Esophagus muscularis mucosa (tissue), 4 donors: ENCODE results near the gene TMEM135. TPM values are rescaled to one million over a fixed set of nuclear protein-coding genes. Genes with fewer than 3 reads are reported as not detected.

Experiments used
- DNase-seq: peaks from one replicate; pipeline ENCODE4 v3.0.0-alpha.2; 2017; ENCODE audit errors: extremely low spot score
- H3K27ac ChIP-seq, 4 donors: fragments of 200-600 bp; sonication (generic); replicated peaks in 1 of 4; 1 replicate in 3 of 4; 2 replicates in 1 of 4; pipeline ENCODE4 v1.5.1; 2016 to 2019; ENCODE audit warnings: mild to moderate bottlenecking in 1 of 4
- H3K27me3 ChIP-seq, 4 donors: fragments of 200-600 bp; sonication (generic); one replicate each; pipeline versions ENCODE4 v1.5.1 to v1.6.0; 2016 to 2019
- H3K36me3 ChIP-seq, 4 donors: fragments of 200-600 bp; sonication (generic); one replicate each; pipeline ENCODE4 v1.5.1; 2016 to 2019
- H3K4me1 ChIP-seq, 4 donors: fragments of 200-600 bp; sonication (generic); one replicate each; pipeline ENCODE4 v1.5.1; 2016 to 2019
- H3K4me3 ChIP-seq, 4 donors: fragments of 200-600 bp; sonication (generic); 1 replicate in 2 of 4; 2 replicates in 2 of 4; pipeline ENCODE4 v1.5.1; 2016 to 2019; ENCODE audit warnings: mild to moderate bottlenecking in 4 of 4, moderate library complexity in 1 of 4
- H3K9me3 ChIP-seq, 4 donors: fragments of 200-600 bp; sonication (generic); 1 replicate in 3 of 4; 2 replicates in 1 of 4; pipeline ENCODE4 v1.5.1; 2016 to 2019
- CTCF ChIP-seq, 3 experiments: fragments of 200-600 bp in 2 of 3; fragments of 450-650 bp in 1 of 3; sonication (generic) in 2 of 3; IDR thresholded peaks; one replicate each; pipeline ENCODE4 v1.5.1; 2017 to 2019; ENCODE audit warnings: antibody characterized with exemption in 3 of 3, mild to moderate bottlenecking in 2 of 3, moderate library complexity in 1 of 3
- EP300 ChIP-seq: sonication (generic); formaldehyde crosslinking; IDR thresholded peaks from one replicate; pipeline ENCODE4 v1.6.1; 2017; ENCODE audit warnings: antibody characterized with exemption
- POLR2A ChIP-seq: fragments of 450-650 bp; IDR thresholded peaks from one replicate; pipeline ENCODE4 v1.6.1; 2017; ENCODE audit warnings: antibody characterized with exemption, moderate library complexity, mild to moderate bottlenecking, low read depth
- POLR2AphosphoS5 ChIP-seq, 2 donors: sonication (generic); formaldehyde crosslinking; IDR thresholded peaks; one replicate each; pipeline ENCODE4 v1.6.1; 2017; ENCODE audit warnings: antibody characterized with exemption in 2 of 2
- WGBS: methylation state at CpG from one replicate; pipeline ENCODE4 v1.1.5; 2018; 5-methylcytosine and 5-hydroxymethylcytosine counted together
- intact Hi-C: fragments of 100-400 bp; cut with DNase I; formaldehyde crosslinking; loops from one replicate; pipeline ENCODE4 v1.15.1; 2023
- total RNA-seq, 4 donors: library from RNA; depleted of rRNA; stranded (reverse); fragments of >200 nt; gene quantifications; one replicate each; pipeline versions ENCODE4 v1.1.0 to v1.2.1, GENCODE V29; 2016

Gene TMEM135
- total RNA-seq, 4 donors from 2014 or later, result 11.6 to 19.5 (median 14.9) TPM

- H3K4me1 ChIP-seq, result peaks cover 6 to 18% (median 9%) of the 10 kb centered on the region in 4 donors
- H3K4me3 ChIP-seq, result no peak overlapping the region
- no peaks in the 10 kb centered on the region for H3K9me3 ChIP-seq
- DNase-seq, result no peak
- 47% methylated on average over 1 of the region's 1 CpG for WGBS
- H3K27ac ChIP-seq, result no peak overlapping the region
- TF ChIP-seq POLR2A (no peak), EP300 (no peak), CTCF (IDR thresholded peaks at IDR 0.05) (no peak), POLR2AphosphoS5 (IDR thresholded peaks at IDR 0.05) (no peak)
- H3K36me3 ChIP-seq, result no peaks in the 10 kb centered on the region
- intact Hi-C loops, result no loop called here
- no peaks in the 10 kb centered on the region for H3K27me3 ChIP-seq
These were observed 186.8 kb downstream of the TMEM135 start for GRCh38 chr11:87224486-87224885.

- peaks cover 0 to 8% (median 0%) of the 10 kb centered on the region in 4 donors for H3K4me1 ChIP-seq
- H3K27ac ChIP-seq, result no peak overlapping the region
- TF ChIP-seq POLR2AphosphoS5 (IDR thresholded peaks at IDR 0.05) (no peak), EP300 (no peak), POLR2A (no peak), CTCF (IDR thresholded peaks at IDR 0.05) (no peak)
- no peaks in the 10 kb centered on the region for H3K36me3 ChIP-seq
- intact Hi-C loops, result no loop called here
- no peak overlapping the region for H3K4me3 ChIP-seq
- DNase-seq, result no peak
- H3K9me3 ChIP-seq, result peaks cover 0 to 12% (median 4%) of the 10 kb centered on the region in 4 donors
- WGBS, result 71% methylated on average over 2 of the region's 2 CpGs
- no peaks in the 10 kb centered on the region for H3K27me3 ChIP-seq
These were observed 191.1 kb downstream of the TMEM135 start for GRCh38 chr11:87228820-87229219.

GRCh38 chr11:87230995-87231394 lies 193.3 kb downstream of the TMEM135 start:
- H3K9me3 ChIP-seq, result peaks cover 0 to 12% (median 4%) of the 10 kb centered on the region in 4 donors
- H3K4me3 ChIP-seq, result no peak overlapping the region
- TF ChIP-seq POLR2A, result no peak
- no peak for TF ChIP-seq POLR2AphosphoS5 (IDR thresholded peaks at IDR 0.05)
- no peak for TF ChIP-seq EP300
- no peak for TF ChIP-seq CTCF (IDR thresholded peaks at IDR 0.05)
- intact Hi-C loops, result no loop called here
- H3K27ac ChIP-seq, result no peak overlapping the region
- H3K27me3 ChIP-seq, result no peaks in the 10 kb centered on the region
- no peak for DNase-seq
- H3K4me1 ChIP-seq, result no peaks in the 10 kb centered on the region
- H3K36me3 ChIP-seq, result no peaks in the 10 kb centered on the region
- 100% methylated on average over 2 of the region's 2 CpGs for WGBS

GRCh38 chr11:87232320-87232719 lies 194.6 kb downstream of the TMEM135 start:
- Histone ChIP-seq H3K27me3 (no peaks in the 10 kb centered on the region), H3K27ac (no peak overlapping the region)

More at GRCh38 chr11:87232320-87232719, 194.6 kb downstream of the TMEM135 start:
- peaks cover 0 to 12% (median 4%) of the 10 kb centered on the region in 4 donors for H3K9me3 ChIP-seq
- intact Hi-C loops, result no loop called here
- no peak for DNase-seq
- H3K4me3 ChIP-seq, result no peak overlapping the region
- TF ChIP-seq POLR2AphosphoS5 (IDR thresholded peaks at IDR 0.05) (no peak), CTCF (IDR thresholded peaks at IDR 0.05) (no peak), POLR2A (no peak), EP300 (no peak)
- WGBS, result 95% methylated on average over 1 of the region's 1 CpG
- no peaks in the 10 kb centered on the region for H3K4me1 ChIP-seq
- no peaks in the 10 kb centered on the region for H3K36me3 ChIP-seq
